HepG2 (cell line): Measurements from ENCODE around the gene SSMEM1. TPM values are rescaled to one million over a fixed set of nuclear protein-coding genes. Genes with fewer than 3 reads are reported as not detected.

Source experiments
- ATAC-seq: fragments of 200-7000 bp; cut with Tn5 transposase; 3 replicates; pipeline ENCODE4 v1.9.1; 2020; ENCODE audit warnings: mild to moderate bottlenecking, moderate library complexity
- BruUV-seq: library from RNA; stranded (reverse); fragments of 400-500 nt; replicated peaks from 2 replicates; lab custom pipeline; 2021; lab: Mats Ljungman, UMichigan
- CTCF ChIA-PET: fragments of 300-600 bp; formaldehyde crosslinking; extraction: SDS; loops from one replicate; lab custom pipeline; 2021; ENCODE audit warnings: low total read pairs, inconsistent platforms, low intra/inter-chr PET ratio; lab: Yijun Ruan, JAX
- POLR2A ChIA-PET: fragments of 350-600 bp; sonication (Branson Sonifier 250); formaldehyde crosslinking; loops from one replicate; lab custom pipeline; 2020; ENCODE audit warnings: antibody characterized with exemption, inconsistent platforms; lab: Yijun Ruan, JAX
- DNase-seq: peaks from one replicate; pipeline ENCODE4 v3.0.0-alpha.2; 2015; ENCODE audit warnings: low spot score
- FAIRE-seq: peaks from 3 replicates; lab custom pipeline; 2011; peaks lifted over from hg19 to GRCh38; lab: Jason Lieb, UNC
- H2AFZ ChIP-seq: one replicate; pipeline ENCODE4 v1.6.1; 2011; ENCODE audit warnings: low read length, inconsistent platforms
- H3K27ac ChIP-seq: fragments of 300-600 bp; 3 replicates; pipeline ENCODE4 v1.8.0; 2011; ENCODE audit warnings: mixed run types, mild to moderate bottlenecking, mixed read lengths, low read length, inconsistent platforms; ENCODE audit not compliant: insufficient read depth; ENCODE audit errors: extremely low read length
- H3K27me3 ChIP-seq, 2 experiments: fragments of 200-600 bp in 1 of 2; 2 replicates in 1 of 2; 3 replicates in 1 of 2; pipeline versions ENCODE4 v1.6.0 to v1.8.0; 2011; ENCODE audit warnings: low read length in 2 of 2, mild to moderate bottlenecking in 2 of 2, moderate library complexity in 2 of 2, inconsistent platforms in 1 of 2; ENCODE audit not compliant: insufficient read depth in 2 of 2, control insufficient read depth in 1 of 2
- H3K36me3 ChIP-seq, 2 experiments: fragments of 200-600 bp in 1 of 2; replicated peaks in 1 of 2; 2 replicates in 1 of 2; 3 replicates in 1 of 2; pipeline versions ENCODE4 v1.5.1 to v1.8.0; 2011; ENCODE audit warnings: low read length in 2 of 2, inconsistent platforms in 1 of 2; ENCODE audit not compliant: insufficient read depth in 2 of 2, control insufficient read depth in 1 of 2
- H3K4me1 ChIP-seq: 2 replicates; pipeline ENCODE4 v1.5.1; 2012; ENCODE audit warnings: low read length, inconsistent platforms; ENCODE audit not compliant: insufficient read depth
- H3K4me2 ChIP-seq: 2 replicates; pipeline ENCODE4 v1.6.0; 2011; ENCODE audit warnings: low read depth, low read length, inconsistent platforms
- H3K4me3 ChIP-seq, 3 experiments: fragments of 200-600 bp in 1 of 3; sonication (generic), shearing (Covaris generic) in 1 of 3; replicated peaks in 1 of 3; 2 replicates each; pipeline ENCODE4 v1.5.1; 2011 to 2016; ENCODE audit warnings: low read length in 3 of 3, inconsistent platforms in 2 of 3, low read depth in 2 of 3, mild to moderate bottlenecking in 2 of 3, control low read depth in 1 of 3, mixed read lengths in 1 of 3; ENCODE audit not compliant: insufficient read depth in 1 of 3
- H3K79me2 ChIP-seq: one replicate; pipeline ENCODE4 v1.6.1; 2011; ENCODE audit warnings: low read length, inconsistent platforms; ENCODE audit not compliant: insufficient read depth
- H3K9ac ChIP-seq: 2 replicates; pipeline ENCODE4 v1.6.0; 2011; ENCODE audit warnings: mild to moderate bottlenecking, low read depth, low read length, inconsistent platforms; ENCODE audit not compliant: insufficient read depth
- H3K9me3 ChIP-seq: 2 replicates; pipeline ENCODE4 v1.5.1; 2012; ENCODE audit warnings: mild to moderate bottlenecking, low read length
- H4K20me1 ChIP-seq: 2 replicates; pipeline ENCODE4 v1.6.0; 2011; ENCODE audit warnings: inconsistent platforms, mild to moderate bottlenecking, low read length, moderate library complexity; ENCODE audit not compliant: insufficient read depth
- HNF4G ChIP-seq, 2 experiments: sonication (generic) in 1 of 2; formaldehyde crosslinking in 1 of 2; IDR thresholded peaks; 2 replicates each; pipeline versions ENCODE4 v1.4.0 to v1.6.1; 2011 to 2020; ENCODE audit warnings: borderline replicate concordance in 2 of 2, low read depth in 2 of 2, mild to moderate bottlenecking in 2 of 2, low read length in 1 of 2, missing genetic modification reagents in 1 of 2, moderate library complexity in 1 of 2
- KLF15 ChIP-seq: sonication (generic); formaldehyde crosslinking; IDR thresholded peaks from 2 replicates; pipeline ENCODE4 v1.8.1; 2023; ENCODE audit warnings: borderline replicate concordance, mild to moderate bottlenecking, inconsistent platforms, missing genetic modification reagents, mixed read lengths
- SAP130 ChIP-seq: IDR thresholded peaks from 2 replicates; pipeline ENCODE4 v1.6.1; 2016; ENCODE audit warnings: low read depth
- ZMAT3 ChIP-seq: sonication (generic); formaldehyde crosslinking; conservative IDR thresholded peaks from 2 replicates; pipeline ENCODE4 v1.7.0; 2021; ENCODE audit warnings: missing genetic modification reagents
- ZNF207 ChIP-seq: fragments of 450-650 bp; IDR thresholded peaks from 2 replicates; pipeline ENCODE4 v1.6.1; 2016; ENCODE audit warnings: antibody characterized with exemption, borderline replicate concordance
- ZNF549 ChIP-seq: sonication (generic); formaldehyde crosslinking; IDR thresholded peaks from 2 replicates; pipeline ENCODE4 v1.5.0; 2020; ENCODE audit warnings: missing genetic modification reagents
- ZNF83 ChIP-seq: sonication (generic); formaldehyde crosslinking; IDR thresholded peaks from 2 replicates; pipeline ENCODE4 v1.4.0; 2020; ENCODE audit warnings: missing genetic modification reagents, mild to moderate bottlenecking, borderline replicate concordance
- ZSCAN31 ChIP-seq: sonication (generic); formaldehyde crosslinking; IDR thresholded peaks from 2 replicates; pipeline ENCODE4 v1.5.0; 2020; ENCODE audit warnings: low read depth, mild to moderate bottlenecking, missing genetic modification reagents
- WGBS: methylation state at CpG from one replicate; pipeline ENCODE4 v1.1.6; 2017; ENCODE audit warnings: low lambda C conversion rate; 5-methylcytosine and 5-hydroxymethylcytosine counted together
- in situ Hi-C: cut with HindIII; loops from 2 replicates; pipeline ENCODE4 v1.10.0; 2017; ENCODE audit warnings: low pct_unique_long_range_greater_than_20kb; ENCODE audit not compliant: extremely low pct_ligation_motif_present
- intact Hi-C: fragments of 100-400 bp; cut with micrococcal nuclease; formaldehyde crosslinking; loops from one replicate; pipeline ENCODE4 v1.10.0; 2022; ENCODE audit not compliant: unreplicated experiment
- polyA plus RNA-seq, 8 experiments: library from polyadenylated mRNA; depleted of rRNA in 3 of 8; stranded (reverse) in 7 of 8; unstranded in 1 of 8; fragments of >200 nt; fragmentation: Illumina TruSeq in 4 of 8; extraction: Trizol in 4 of 8; gene quantifications; 2 replicates each; pipeline versions ENCODE4 v1.2.1 to v1.2.3, GENCODE V29; 2011 to 2016; ENCODE audit warnings: low read depth in 4 of 8, missing spikeins in 1 of 8, mixed read lengths in 1 of 8; ENCODE audit not compliant: insufficient read depth in 1 of 8
- total RNA-seq, 5 experiments: library from RNA; depleted of rRNA; stranded (reverse); fragments of >200 nt; fragmentation: Illumina TruSeq; extraction: Trizol; gene quantifications; 2 replicates each; pipeline ENCODE4 v1.2.3, GENCODE V29; 2016; ENCODE audit warnings: low read depth in 1 of 5
- TF ChIP-seq, protein P1 (sequence below): sonication (generic); formaldehyde crosslinking; conservative IDR thresholded peaks from 2 replicates; pipeline ENCODE4 v1.8.0; 2022; ENCODE audit warnings: low read depth, missing genetic modification reagents

The SSMEM1 gene
- total and polyA plus RNA-seq, 2 of the 13 experiments (the other 11 are each of a cell fraction or from before 2014, with no cell fraction given), result not detected

DNA sequence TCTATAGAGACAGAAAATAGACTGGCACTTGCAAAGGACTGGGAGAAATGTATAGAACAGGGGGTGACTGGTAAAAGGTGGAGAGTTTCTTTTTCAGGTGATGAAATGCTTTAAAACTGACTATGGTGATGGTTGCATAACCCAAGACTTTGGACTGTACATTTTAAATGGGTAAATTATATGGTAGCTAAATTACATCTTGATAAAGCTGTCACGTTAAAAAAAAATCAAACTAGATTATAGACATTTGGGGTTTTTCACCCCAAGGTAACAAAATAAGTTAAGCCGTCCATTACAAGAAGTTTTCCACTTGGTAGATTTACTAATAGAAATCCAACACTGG is 26.4 kb upstream of the SSMEM1 start (continued):
- no peak for TF ChIP-seq KLF15 (CRISPR knock-in tag)
- TF ChIP-seq HNF4G (IDR thresholded peaks at IDR 0.05; ENCODE audit: borderline replicate concordance, low read depth, low read length), result no peak
- TF ChIP-seq HNF4G (CRISPR knock-in tag; IDR thresholded peaks at IDR 0.05; ENCODE audit: borderline replicate concordance, low read depth), result no peak
- TF ChIP-seq ZSCAN31 (CRISPR knock-in tag), result no peak
- TF ChIP-seq ZNF207, result no peak
- TF ChIP-seq SAP130 (CRISPR knock-in tag), result no peak
- no peak for TF ChIP-seq ZNF83 (CRISPR knock-in tag)
- TF ChIP-seq ZMAT3, result no peak
- no peak for TF ChIP-seq ZNF549 (CRISPR knock-in tag)

DNA sequence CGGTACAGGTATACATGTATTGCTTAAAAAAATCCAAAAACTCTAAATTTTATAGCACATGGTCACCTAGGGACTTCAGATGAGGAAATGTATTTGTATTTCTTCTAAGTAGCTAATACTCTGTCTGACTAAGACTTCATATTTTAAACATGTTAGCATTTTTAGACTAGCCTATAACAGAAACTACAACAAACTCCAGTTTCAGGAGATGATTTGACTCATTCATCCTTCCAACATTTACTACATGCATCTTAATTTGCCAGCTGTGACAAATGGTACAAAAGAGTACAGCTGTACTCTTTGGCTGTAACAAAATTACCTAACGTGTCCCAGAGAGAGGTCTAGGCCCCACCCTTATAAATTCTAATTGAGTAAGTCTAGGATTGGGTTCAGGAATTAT is 24.7 kb upstream of the SSMEM1 start:
- no peaks in the 10 kb centered on the region for H3K9me3 ChIP-seq
- DNase-seq, result no peak
- ChIA-PET CTCF (no interaction called here), POLR2A (no interaction called here)
- H3K27ac ChIP-seq, result no peak overlapping the region
- FAIRE-seq, result no peak
- intact Hi-C loops, result no loop called here
- no peak overlapping the region for H3K4me3 ChIP-seq
- 94% methylated on average over 2 of the region's 2 CpGs for WGBS
- no peak overlapping the region for H2AFZ ChIP-seq
- peaks cover 1 to 57% of the 10 kb centered on the region in 2 experiments; a peak in 4 of 5 replicates for H3K36me3 ChIP-seq
- no peaks in the 10 kb centered on the region for H3K27me3 ChIP-seq
- in situ Hi-C loops, result no loop called here
- H3K9ac ChIP-seq, result no peak overlapping the region
- TF ChIP-seq, protein P1, sequence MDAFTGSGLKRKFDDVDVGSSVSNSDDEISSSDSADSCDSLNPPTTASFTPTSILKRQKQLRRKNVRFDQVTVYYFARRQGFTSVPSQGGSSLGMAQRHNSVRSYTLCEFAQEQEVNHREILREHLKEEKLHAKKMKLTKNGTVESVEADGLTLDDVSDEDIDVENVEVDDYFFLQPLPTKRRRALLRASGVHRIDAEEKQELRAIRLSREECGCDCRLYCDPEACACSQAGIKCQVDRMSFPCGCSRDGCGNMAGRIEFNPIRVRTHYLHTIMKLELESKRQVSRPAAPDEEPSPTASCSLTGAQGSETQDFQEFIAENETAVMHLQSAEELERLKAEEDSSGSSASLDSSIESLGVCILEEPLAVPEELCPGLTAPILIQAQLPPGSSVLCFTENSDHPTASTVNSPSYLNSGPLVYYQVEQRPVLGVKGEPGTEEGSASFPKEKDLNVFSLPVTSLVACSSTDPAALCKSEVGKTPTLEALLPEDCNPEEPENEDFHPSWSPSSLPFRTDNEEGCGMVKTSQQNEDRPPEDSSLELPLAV, result no peak
- H4K20me1 ChIP-seq, result no peaks in the 10 kb centered on the region
- no peaks in the 10 kb centered on the region for H3K4me1 ChIP-seq
- H3K79me2 ChIP-seq, result no peaks in the 10 kb centered on the region
- no TSS peak for BruUV-seq
- no peak overlapping the region for H3K4me2 ChIP-seq
- no peak for ATAC-seq
